ENCODE data around the gene EPHB2.
"Not testable (repeated sequence)": the region's sequence is repeated elsewhere in the genome, so short reads cannot be mapped to it uniquely, and the experiment has no call there.

Gene EPHB2

DNA sequence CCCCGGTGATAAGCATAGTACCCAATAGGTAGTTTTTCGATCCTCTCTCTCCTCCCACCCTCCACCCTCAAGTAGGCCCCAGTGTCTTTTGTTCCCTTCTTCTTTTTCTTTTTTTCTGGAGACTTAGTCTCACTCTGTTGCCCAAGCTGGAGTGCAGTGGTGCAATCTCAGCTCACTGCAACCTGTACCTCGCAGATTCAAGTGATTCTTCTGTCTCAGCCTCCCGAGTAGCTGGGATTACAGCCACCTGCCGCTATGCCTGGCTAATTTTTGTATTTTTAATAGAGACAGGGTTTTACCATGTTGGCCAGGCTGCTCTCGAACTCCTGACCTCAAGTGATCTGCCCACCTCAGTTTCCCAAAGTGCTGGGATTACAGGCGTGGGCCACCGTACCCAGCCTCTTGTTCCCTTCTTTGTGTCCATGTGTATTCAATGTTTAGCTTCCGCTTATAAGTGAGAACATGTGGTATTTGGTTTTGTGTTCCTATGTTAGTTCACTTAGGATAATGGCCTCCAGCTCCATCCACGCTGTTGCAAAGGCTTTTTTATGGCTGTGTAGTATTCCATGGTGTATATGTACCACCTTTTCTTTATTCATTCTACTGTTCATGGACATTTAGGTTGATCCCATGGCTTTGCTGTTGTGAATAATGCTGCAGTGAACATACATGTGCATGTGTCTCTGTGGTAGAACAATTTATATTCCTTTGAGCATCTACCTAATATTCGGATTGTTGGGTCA lies 133.0 kb downstream of the EPHB2 start:
- not testable (repeated sequence) for DNase-seq

DNA sequence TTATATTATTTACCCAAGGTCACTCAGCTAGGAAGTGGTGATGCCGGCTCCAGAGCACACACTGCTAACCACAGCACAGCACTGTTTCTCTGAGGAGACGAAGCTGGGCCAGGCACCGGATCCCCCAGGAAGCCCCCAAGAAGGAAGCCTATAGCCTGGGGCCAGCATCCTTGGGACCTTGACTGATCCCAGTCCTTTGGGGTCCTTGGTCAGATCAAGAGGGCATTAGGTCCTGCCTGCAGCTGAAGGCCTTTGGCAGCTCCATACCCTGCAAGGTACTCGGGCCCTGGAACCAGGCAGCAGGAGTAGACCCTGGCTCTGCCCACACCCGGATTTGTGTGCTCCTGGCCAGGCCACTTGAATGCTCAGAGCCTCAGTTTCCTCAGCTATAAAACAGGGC lies 134.0 kb downstream of the EPHB2 start:
- DNase-seq, result no peak

DNA sequence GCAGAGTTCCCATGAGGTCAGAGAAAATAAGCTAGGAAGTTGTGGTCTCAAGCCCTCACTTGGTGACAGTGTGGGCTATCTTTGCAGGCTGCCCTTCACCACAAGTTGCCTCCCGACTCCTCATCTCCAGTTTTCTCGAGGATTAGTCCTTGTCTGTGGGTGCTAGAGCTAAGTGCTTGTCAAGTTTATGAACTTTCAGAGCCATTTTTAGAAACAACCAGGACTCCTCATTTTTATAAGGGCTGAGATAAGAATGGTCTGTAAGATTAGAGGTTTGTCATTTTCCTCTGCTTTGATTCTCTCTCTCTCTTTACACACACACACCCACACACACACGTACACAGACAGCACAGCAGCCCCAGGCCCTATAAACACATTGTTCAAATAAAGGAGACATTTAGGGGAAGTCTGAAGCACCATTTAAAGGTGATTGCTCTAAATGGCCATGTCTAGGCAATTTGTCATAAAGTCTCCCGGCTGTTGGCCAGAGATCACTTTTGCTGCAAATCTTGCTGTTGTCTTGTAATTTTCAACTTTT lies 134.8 kb downstream of the EPHB2 start:
- DNase-seq, result no peak

- no peak for DNase-seq
Measured at GRCh38 chr1:22846458-22846857, 135.8 kb downstream of the EPHB2 start.

- DNase-seq, result no peak
Measured at GRCh38 chr1:22847249-22847648, 136.6 kb downstream of the EPHB2 start.

- DNase-seq, result no peak
Measured at GRCh38 chr1:22847709-22848108, 137.1 kb downstream of the EPHB2 start.

- no peak for DNase-seq
Measured at GRCh38 chr1:22848405-22848804, 137.8 kb downstream of the EPHB2 start.

DNA sequence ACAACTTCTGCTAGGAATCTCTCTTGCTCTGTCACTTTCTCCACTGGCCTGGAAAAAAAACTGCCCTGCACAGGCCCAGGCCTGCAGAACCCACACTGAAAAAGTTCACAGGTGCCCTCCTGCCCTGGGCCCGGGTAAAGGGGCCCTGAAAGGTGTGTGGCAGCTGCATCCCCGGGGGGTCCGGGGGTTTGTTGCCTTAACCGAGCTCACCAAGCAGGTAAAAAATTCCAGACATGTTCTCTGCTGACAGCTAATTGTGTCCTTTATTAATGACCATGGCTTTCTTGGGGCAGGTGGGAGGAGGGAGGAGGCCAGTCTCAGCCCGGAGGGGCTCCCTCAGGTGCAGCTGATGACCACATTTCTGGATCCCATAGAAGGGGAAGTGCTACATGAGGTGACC lies 139.1 kb downstream of the EPHB2 start:
- DNase-seq, result no peak

DNA sequence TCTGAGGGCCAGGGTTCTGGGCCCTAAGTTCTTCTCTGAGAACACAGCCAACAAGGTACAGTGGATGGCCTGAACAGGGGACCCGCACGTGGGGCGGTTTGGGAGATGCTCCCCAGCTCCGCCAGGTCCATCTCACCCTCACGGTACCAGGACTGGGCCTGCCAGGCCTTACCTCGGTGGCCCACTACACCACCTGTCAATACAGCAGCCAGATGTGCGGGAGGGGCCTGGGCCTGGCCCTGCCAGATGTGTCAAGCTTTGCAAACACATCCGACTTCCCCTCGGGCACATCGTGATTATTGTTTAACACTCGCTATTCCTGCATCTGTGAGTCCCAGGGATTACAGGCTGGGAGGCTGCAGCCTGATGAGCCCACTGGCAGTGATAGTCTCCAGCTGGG lies 139.6 kb downstream of the EPHB2 start:
- DNase-seq, result no peak

DNA sequence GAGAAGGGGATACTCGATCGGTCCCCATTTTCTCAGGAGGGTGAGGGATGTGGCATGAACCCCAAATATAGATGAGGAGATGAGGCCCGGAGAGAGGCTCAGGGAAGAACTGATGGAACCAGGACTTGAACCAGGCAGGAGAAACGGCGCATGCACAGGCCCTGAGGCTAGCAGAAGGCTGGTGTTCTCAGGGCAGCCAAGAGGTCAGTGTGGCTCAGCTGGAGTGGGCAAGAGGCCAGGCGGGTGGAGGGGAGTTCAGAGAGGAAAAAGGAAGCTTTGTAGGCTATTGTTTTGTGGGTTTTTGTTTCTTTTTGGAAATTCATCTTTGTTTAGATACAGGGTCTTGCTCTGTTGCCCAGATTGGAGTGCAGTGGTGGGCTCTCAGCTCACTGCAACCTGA lies 140.0 kb downstream of the EPHB2 start:
- DNase-seq, result no peak

DNA sequence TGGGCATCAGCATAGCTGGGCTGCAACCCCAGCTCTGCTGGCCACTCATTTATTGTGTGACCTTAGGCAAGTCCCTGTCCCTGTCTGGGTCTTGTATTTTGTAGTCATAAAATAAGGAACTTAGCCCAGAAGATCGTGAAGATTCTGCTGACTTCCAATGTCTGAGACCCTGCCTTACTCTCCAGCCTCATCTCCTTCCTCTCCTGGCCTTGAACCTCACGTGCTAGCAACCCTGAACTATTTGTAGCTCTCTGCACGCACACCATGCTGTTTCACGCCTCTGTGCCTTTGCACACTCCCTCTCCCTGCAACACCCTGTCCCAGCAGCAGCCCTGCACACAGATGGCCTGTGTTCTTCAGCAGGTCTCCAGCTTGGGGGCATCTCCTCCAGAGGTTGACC lies 140.9 kb downstream of the EPHB2 start:
- no peak for DNase-seq

- DNase-seq, result no peak
Measured at GRCh38 chr1:22852144-22852655, 141.6 kb downstream of the EPHB2 start.

DNA sequence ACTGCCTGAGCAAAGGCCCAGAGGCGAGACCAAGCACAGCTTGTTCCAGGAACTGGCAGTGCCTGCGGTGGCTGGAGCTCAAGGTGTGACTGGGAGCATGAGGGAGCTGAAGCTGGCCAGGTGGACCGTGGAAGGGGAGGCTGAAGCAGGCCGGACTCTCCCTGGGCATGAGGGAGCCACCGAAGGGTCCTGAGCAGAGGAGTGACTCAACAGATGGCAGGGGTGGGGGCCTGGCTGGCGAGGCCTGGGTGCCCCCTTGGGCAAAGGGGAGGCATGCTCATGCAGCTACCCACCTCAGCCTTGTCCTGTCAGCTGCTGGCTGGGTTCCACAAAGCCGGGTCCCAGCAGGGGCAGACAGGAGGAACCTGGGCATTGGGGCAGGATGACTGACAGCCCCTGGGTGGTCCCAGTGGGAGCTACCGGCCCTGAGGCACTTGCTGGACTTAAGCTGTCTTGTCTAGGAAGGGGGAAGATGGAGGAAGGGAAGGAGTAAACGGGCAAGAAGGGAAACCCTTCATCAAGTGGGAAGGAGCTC lies 143.1 kb downstream of the EPHB2 start:
- no peak for DNase-seq

DNA sequence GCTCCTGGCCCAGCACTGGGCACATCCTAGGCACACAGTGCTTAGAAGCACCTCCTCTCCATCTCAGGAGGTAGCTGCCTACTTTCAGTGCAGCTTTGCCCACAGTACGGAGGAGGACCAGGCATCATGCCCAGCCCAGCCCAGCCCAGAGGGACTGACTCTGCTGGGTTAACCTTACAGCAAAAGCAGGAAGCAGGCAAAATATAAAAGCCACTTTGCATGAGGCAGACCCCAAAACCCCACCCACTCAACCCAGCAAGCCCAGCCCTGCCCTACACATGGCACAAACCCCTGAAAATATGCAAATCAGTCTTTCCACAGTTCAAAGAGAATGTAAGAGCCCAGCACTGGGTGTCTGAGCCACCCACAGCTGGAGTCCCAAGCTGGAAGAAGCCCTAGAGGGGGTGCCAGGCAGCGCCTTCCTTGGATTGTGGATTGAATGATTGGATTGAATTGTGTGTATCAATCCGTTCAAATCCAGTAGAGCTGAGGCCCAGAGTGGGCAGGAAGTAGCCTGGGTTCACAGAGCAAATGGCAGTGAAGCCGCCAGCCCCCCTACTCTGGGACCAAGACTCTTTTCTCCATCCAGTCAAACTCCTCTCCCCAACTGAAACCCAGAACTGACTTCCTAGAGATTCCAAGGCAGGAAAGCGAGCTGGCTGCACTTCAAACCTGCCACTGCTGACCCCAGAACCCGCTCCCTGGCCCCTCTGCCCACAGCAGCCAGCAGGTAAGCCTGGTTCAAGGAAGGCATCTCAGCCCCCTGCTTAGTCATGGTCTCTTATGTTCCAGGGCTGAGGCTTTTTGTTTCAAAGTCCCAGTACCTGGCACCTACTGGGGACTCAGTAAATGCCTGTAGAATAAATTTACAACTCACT lies 144.3 kb downstream of the EPHB2 start:
- no peak for DNase-seq

- no peak for DNase-seq
Measured at GRCh38 chr1:22855668-22856606, 145.3 kb downstream of the EPHB2 start.

DNA sequence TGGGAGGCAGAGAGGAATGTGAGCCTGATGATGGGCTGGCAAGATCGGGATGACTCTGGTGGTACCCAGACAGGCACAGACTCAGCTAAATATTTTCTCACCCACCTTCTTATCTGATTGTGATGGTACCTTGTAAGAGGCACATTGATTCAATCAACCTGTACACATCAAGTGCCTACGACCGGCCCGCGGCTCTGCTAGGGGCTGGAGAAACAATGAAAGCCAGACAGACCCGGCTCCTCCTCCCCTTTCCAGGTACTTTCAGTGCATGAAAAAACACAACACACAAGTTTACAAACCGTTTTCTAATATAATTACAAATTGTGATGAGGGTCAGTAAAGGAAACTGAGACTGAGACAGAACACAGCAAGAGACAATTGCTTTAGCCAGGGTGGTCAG lies 147.0 kb downstream of the EPHB2 start:
- DNase-seq, result no peak

- DNase-seq, result no peak
Measured at GRCh38 chr1:22860414-22860800, 149.8 kb downstream of the EPHB2 start.

DNA sequence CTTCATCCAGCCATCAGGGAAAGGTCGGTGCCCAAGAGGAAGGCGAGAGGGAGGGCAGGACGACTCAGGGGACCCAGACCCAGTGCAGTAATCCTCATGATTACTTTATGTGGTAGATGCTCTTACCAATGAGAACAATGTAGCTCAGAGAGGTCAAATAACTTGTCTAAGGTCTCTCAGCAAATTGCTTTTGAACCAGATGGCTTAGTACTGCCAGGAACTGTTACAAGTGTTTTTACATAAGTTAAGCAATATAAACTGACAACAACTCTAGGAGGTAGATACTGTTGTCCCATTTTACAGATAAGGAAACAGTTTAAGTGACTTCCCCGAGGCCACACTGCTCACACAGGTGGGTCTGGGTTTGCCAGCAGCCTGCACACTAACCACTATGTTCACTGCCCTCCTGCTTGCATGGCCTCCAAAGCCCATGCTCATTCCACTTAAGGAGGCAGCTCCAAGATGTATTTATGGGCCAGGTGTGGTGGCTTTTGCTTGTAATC lies 150.3 kb downstream of the EPHB2 start:
- DNase-seq, result no peak

- no peak for DNase-seq
Measured at GRCh38 chr1:22861764-22862440, 151.3 kb downstream of the EPHB2 start.

DNA sequence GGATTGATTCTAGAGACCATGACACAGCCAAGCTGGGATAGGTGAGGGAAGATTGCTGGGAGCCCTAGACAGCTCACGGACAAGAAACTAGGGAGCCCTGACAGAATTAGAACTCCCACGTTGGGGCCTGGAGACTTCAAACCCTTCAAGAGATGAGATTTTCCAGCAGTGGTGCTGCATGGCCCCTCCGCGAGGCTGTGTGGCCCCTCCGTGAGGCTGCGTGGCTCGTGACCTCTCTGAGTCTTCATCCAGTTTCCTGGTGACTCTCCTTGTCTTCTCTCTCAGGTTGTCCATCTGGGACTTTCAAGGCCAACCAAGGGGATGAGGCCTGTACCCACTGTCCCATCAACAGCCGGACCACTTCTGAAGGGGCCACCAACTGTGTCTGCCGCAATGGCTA lies 152.1 kb downstream of the EPHB2 start:
- no peak for DNase-seq

GRCh38 chr1:22863766-22864165 lies 153.1 kb downstream of the EPHB2 start:
- DNase-seq, result no peak

DNA sequence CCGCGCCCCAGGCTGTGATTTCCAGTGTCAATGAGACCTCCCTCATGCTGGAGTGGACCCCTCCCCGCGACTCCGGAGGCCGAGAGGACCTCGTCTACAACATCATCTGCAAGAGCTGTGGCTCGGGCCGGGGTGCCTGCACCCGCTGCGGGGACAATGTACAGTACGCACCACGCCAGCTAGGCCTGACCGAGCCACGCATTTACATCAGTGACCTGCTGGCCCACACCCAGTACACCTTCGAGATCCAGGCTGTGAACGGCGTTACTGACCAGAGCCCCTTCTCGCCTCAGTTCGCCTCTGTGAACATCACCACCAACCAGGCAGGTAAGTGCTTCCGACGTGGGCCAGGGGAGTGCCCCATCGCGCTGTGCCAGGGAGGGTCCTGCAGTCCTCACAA lies 154.2 kb downstream of the EPHB2 start:
- no peak for DNase-seq
